ELF-1 (cell line): ENCODE data around the gene SEMA4C.
"Not testable (repeated sequence)": the region's sequence is repeated elsewhere in the genome, so short reads cannot be mapped to it uniquely, and the experiment has no call there.

Source experiments
- DNase-seq: peaks from one replicate; pipeline ENCODE4 v3.0.0-alpha.2; 2016; ENCODE audit warnings: low read depth, low spot score

Gene SEMA4C

DNA sequence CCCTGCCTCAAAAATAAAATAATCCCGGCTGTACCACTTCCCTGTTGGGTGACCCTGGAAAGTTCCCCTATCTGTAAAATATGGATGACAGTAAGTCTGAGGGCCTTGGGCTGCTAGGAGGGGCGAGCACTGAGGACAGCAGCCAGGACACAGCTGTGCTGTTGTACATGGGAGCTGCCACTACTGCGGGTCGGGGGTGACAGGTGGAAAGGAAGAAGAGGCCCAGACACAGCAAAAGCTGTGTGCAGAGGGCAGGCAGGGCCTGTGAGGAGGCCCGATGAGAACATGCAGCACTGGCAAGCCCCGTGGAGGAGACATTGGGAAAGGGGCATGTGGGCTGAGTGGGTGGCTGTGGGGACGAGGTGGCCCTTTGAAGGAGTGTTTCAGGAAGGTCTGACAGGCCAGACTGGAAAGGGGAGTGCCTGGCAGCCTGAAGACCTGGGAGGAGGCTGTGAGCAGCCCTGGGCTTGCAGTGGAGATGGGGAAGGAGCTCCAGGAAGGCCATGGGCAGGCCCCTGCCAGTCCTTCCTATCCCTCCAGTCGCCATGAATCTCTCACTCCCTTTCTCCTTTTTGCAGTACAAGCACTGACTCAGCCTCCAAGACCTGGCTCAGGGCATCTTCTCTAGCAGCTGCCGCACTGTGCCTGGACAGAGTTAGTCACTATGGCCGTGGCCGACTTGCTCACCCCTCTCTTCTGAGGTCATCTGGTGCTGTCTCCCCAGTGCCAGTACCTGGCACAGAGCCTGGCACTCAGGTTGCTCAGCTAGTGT is 28.9 kb upstream of the SEMA4C start:
- DNase-seq: no peak

DNA sequence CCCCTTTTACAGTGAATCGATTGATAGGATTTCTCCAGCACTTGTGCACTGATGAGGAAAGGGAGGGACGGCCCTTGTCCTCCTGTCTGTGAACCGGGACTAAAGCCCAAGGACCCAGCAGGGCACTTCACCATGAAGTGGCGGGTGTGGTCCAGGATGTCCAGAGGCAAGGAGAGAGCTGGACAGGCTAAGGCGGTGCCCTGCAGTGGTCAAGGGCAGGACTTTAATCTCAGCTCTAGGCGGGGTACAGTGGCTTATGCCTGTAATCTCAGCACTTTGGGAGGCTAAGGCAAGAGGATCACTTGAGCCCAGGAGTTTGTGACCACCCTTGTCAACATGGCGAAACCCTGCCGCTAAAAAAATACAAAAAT is 28.2 kb upstream of the SEMA4C start:
- no peak for DNase-seq

DNA sequence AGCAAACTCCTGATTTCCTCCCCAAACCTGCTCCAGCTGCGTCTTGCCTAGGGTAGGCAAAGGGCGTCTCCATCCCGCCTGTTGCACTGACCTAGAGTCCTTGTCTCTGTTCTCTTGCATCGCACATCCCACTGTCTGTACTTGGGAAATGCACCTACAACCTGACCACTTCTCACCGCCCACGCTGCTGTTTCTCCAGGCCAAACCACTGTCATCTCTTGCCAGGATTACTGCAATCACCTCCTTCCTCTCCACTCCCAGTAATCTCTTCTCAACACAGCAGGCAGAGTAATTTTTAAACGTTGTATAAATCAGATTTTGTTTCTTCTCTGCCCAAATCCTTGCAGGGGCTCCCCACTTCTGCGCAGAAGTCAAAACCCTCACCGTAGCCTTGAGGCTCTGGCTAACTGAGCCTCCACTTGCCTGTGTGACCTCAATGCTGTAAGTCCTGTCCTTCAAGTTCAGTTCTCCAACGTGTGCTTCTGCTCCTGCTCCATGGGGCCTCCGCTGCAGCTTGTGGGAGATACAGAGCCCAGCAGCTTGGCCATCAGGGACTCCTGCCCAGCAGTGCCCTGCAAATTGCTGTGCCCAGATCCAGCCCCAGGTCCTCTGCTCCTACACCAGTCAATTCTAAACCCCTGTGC is 27.7 kb upstream of the SEMA4C start:
- DNase-seq: no peak

DNA sequence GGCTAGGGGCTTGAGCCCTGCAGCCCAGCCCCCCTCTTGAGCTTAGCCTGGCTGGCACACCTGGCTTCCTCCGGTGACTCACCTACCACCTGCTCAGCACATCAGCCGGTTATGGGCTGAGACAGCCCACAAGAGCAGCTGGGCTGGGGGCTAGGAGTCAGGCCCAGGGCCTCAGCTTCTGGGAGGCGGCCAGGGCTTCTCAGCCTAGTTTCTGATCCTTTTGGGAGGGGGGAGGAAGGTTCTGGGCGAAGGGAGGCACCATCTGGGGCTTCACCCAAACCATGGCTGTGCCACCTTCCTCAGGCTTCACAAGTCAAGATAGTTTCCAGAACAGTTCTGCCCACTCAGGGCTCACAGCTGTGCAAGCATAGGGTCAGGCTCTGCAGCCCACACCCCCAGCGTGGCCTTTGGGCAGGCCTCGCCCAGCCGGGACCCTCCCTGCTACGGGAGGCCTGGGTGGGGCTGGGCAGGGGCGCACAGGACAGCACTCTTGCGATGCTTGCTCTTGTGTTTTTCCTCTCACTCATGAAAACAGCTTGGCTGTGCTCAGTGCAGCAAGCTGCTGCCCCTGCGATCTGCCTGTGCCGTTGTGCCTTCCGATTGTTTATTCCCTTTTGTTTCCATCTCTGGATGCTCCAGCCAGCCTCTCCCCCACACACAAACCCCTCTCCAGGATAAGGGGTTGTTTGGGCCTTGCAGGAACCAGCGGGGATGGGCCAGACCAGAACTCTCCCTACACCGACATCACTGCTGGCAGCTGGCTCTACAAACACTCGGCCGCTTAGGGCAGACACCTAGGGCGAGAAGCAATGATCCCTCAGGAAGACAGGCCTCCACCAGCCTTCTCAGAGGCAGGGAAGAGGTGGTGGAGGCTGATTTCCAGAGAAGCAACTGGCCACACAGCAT is 26.1 kb upstream of the SEMA4C start:
- DNase-seq: no peak

DNA sequence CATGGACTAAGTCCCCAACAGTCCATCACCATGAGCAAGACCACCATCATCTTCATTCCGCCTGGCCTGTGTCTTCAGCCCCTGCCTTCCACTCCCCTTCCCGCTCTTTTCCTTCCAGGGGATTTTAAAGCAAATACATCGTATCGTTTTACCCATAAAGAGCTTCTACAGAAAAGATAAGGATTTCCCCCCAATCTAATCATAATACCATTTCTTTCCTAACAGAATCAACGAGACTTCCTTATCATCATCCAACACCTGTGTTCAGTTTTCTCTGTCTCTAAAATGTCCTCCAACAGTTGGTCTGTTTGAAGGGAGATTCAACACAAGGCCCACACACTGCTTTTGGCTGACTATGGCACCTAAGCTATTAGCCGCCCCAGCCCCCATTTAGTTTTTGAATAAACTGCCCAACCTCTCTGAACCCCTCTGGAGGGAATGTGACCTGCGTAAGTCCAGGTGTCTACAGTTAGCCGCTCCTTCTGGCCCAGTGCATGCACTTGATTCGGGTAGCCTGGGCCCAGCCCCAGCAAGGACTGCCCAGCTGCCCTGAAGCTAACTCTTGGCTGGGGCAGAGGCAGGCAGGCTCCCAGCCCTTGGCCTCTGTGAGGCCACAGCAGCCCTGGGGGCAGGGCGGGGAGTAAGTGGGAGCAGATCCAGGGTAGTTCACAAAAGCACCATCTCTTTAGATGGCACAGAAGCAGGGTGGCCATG is 25.3 kb upstream of the SEMA4C start:
- peak; percentile 35 for DNase-seq

DNA sequence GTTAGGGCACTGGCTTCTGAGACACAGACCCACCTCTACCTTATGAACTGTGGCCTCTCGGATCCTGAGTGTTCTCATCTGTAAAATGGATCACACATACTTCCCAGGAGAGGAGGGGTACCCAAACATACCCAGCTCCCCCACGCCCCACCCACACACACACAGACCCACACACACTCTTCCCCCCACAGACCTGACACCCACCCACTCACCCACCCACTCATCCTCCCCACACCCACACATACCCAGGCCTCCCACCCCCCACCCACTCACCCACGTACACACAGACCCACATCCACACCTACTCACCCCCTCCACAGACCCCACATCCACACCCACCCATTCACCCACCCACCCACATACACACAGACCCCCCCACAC is 24.3 kb upstream of the SEMA4C start:
- DNase-seq: no peak

DNA sequence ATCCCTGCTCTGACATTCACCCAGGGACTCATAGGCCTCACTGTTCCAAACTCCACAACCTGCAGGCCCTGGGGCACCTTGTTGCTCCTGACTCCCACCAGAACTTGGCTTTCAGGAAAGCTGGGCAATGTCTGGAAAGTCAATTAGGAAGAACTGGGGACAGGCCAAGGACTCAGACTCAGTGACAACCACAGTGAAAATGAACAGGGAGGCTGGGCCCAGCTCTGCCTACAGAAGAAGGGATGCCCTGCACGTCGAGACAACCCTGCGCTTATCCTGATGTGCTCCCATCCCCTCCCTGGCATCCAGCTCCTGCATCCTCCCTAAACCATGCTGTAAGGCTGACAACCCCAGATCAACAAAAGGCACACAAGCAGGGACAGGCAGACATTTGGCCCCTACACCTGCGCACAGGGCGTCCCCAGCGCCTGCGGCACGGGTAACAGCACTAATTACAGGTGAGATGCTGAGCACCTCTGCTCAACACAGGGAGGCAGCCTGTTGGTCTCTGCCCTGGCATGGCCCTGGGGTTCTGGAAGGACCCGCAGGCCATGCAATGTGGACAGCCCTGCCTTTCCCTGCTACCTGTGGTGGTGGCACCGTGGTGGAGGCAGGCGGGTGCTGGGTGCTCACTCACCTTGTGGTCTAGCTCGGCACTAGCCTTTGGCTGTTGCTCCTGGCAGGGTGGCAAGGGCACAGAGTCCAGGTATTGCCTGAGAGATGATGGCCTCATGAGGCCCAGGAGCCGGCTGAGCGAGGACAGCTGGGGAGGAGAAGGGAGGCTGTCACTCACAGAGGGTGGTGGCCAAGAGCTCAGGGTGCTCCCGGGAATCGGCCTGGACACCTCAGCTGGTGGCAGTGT is 23.6 kb upstream of the SEMA4C start:
- no peak for DNase-seq

DNA sequence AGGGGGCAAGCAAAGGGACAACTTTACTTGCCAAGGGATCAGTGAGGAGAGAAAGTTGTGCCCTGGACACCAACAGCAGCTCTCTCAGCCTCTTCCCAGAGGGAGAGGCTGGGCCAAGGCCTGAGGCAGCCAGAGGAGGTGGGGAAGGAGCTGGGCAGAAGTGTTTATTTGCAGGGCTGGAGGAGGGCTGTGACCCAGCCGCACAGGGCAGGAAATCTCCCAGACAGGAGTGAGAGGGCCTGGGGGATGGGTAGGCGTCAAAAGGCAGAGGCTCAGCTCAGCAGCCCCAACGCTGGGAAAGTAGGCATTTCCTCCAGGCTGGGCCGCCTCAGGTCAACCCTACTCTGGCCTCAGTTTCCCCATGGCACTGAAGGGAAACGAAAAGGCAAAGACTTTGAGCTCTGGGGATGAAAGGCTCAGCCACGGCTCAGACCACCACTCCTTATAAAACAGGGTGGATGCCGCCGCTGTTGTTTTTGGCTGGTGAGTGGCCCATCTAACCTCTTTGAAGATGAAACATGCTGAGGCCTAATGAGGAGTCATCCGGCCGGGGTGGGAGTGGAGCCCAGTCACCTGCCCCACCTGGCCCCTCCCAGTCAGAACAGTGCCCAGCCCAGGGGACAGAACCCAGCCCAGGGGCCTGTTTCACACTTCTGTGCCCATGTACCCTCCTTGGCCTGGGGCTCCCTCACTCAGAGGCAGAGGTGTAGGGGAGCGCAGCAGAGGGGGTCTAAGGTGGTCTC is 21.9 kb upstream of the SEMA4C start:
- peak; percentile 86 for DNase-seq

DNA sequence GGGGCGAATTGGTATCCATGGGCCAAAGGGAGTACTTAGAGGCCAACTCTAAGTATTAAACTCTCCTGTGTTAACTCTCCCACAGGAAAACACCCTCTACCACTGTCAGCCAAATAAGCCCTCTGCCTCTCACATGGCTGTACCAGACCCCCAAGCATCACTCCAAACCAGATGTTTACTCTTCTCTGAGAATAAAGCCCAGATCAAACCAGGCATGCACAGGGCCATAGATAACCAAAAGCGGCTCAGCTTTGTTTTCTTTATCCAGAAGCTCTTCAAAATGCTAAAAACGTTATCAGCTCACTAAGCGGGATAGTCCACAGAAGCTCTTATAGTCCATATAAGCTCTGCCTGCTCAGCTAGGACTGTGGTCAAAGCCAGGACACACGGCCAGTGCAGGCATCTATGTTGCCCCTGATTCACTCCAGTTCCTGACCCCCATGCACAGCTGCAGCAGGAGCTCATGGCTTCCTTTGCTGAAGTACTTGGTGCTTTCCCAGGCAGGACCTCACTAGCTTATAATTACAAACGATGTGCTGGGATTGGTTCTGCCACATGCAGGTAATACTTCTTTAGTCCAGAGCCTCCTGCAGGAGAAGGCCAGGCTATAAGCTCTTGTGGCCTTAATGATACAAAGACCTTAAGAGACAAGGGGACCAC is 21.0 kb upstream of the SEMA4C start:
- DNase-seq: peak; percentile 74

DNA sequence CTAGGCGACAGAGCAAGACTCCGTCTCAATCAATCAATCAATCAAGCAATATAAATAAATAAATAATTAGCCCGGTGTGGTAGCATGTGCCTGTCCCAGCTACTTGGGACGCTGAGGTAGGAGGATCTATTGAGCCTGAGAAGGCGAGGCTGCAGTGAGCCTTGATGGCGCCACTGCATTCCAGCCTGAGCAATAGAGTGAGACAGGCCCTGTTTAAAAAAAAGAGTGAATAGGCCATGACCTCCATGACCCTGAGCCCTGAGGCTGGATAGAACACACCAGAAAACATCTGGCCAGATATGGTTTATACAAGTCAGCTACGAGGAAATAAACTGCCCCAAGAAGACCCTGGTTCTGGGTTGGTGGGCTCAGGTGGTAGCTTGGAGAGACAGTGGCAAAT is 20.4 kb upstream of the SEMA4C start:
- peak; percentile 83 for DNase-seq

DNA sequence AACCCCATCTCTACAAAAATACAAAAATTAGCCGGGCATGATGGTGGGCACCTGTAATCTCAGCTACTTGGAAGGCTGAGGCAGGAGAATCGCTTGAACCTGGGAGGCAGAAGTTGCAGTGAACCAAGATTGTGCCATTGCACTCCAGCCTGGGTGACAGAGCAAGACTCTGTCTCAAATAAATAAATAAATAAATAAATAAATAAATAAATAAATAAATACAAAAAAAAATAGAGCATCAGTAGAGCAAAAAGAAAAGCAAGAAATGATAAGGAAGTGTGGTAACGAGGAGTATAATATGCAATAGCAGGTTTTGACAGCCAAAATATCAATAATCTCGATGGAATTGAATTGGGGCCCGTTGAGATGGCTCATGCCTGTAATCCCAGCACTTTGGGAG is 19.6 kb upstream of the SEMA4C start:
- DNase-seq: not testable (repeated sequence)

DNA sequence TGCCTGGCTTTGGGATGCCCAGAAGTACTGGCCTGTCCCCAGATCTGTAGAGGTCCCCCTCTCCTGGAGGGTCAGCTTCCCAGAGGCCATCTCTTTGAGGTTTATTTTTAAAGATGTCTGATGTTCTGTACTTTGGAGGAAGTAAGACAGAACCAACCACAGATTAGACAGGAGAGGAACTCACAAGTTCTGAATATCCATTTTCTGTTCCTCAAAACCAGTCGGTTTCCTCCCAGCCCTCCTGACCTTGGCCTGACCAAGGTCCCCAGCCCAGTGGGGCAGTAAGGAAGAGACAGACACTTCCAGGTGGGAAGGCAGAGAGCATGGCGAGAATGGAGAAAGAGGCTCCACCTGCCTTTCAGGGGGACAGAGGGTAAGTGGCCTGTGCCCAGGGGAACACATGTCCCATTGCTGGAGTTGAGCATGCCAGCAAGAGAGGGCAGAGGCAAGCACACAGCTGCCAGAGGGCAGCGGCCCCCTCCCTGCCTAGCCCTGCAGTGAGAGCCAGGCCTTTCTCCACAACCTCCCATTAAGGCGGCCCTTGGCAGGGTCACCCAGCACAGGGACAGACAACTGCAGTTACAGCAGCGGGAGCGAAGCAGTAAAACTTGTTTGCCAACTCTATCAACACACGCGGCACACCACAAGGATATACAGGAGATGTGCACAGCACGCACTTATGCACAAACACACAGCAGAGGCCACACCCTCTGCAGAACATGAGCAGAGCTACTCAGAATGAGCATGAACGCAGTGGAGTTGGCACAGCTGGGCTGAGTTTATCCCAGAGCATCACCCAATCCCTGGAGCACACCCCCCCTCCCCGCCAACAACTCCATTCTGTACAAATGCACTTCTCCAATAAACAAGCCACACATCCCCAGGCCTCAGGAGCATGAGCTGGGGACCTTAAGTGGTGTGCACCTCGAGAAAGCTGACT is 18.5 kb upstream of the SEMA4C start:
- peak; percentile 63 for DNase-seq

DNA sequence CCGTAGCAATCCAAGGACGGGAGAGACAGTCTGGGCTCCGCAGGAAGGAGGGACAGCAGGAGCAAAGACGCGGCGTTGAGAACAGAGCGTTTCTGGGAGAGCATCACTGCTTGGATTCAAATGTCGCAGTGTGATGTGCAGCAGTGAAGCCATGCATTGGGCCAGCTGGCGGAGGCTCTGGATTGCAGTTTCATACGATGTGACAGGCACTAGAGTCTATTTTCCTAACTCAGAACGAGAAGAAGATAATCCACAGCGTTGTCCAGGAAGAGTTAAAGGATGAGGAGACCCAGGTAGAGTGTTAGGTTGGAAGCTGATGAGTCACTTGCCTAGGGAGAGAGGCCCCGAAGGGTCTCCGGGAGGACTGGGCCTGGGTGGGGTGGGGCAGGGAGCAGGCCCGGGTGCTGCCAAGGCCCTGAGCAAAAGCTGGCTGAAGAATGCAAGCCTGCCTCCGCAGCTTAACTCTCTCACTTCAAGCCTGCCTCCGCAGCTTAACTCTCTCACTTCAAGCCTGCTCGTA is 17.7 kb upstream of the SEMA4C start:
- DNase-seq: peak; percentile 43

DNA sequence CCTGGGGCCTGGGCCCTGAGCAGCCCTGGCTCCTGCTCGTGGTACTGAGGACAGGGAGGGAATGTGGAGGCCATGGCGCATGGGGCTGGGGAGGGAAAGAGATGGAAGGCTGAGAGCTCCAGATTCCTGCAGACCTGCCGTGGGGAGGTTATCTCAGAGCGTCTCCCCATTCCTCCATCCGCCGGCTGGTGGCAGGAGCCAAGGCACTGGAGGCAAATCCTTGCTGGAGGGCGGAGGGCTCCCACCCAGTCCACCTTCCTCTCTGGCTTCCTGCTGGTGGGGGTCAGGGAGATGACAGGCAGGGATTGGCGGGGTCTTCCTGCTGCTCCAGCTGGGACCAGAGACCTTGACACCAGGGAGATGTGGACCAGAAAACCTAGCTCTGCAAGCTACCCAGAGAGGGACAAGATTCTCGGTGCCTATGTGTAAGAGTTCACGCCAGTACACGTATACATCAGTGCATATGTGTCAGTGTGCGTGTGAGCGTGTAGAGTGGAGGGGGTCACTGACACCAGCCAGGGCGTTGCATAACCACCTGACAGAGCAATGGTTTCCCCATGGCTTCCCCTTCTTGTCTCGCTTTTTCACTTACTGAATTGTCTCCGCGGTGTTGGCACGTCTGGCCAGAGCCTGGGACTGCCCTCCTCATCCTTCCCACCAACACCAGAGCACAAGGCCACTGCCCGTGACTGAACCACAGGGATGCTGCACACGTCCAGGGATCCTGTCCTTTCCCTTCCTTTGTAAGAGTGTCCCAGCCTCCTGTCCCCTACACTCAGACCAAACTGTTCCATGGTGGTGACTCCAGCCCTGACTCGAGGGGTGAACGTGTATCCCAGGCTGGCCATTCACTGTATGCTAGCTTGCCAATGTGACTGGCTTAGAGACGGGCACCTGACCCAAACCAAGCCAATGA is 15.8 kb upstream of the SEMA4C start:
- no peak for DNase-seq

DNA sequence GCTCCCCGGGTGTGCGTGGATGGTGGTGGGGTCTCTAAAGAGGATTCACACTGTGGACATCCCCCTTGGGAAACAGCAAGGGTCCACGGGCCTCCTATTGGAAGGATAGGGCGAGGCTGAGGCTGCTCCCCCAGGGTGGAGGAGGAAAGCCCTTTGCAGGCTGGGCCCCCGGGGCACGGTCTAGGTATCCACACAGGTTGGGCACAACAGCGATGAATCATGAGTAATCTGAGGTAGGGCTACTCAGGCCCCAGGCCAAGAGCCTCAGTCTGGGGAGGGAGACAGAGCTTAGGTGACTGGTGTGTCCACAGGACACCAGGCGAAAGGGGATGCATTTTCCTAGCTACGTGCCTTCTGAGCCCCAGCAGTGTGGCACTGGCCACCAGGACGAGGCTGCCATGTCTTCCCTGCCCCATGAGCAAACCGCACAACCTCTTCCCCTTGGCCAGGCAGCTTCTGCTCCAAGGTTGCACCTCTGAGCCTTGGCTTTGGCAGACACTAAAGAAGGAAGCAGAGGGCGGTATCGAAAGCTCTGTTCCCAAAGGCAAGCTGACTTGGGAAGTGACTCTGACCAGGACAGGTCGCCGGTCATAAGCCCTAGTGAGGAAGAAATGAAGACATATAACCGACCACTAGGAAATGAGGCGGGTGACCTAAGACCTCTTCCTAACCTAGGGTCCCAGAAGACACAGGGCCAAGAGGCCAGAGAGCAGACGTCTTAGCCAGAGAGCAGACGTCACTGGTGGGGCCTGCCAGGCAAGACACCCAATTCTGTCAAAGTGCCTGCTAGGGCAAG is 14.6 kb upstream of the SEMA4C start:
- DNase-seq: peak; percentile 72

DNA sequence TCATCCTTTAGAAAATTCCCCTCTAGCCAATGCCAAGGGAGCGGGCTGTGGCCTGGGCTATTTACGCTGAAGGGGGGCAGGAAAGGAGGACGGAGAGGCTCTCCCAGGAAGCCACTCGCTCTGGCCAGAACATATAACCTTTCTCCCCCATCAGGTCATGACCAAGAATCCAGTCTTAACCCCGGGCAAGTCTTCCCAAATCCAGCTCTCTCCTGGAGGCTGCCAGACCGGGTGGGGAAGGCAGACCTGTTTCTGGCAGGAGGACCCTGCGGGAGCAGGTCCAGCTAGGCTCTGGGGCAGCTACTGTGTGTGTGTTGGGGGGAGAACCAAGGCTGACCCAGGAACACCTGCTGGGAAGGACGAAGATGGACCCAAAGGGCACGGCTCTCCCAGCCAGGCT is 13.4 kb upstream of the SEMA4C start:
- peak; percentile 80 for DNase-seq
